GM18951 (cell line): ENCODE results near the gene KRTAP20-3.

Source experiments
- POLR2A ChIP-seq: IDR thresholded peaks from 4 replicates; pipeline ENCODE4 v1.6.1; 2011; ENCODE audit warnings: mild to moderate bottlenecking; ENCODE audit not compliant: insufficient read length, insufficient read depth; ENCODE audit errors: extremely low read depth
- in situ Hi-C: fragments of 300-500 bp; cut with MboI; formaldehyde crosslinking; loops from one replicate; pipeline ENCODE4 v1.12.0; 2022; ENCODE audit warnings: low sequenced_read_pairs, mixed read lengths, inconsistent platforms; ENCODE audit not compliant: unreplicated experiment

The KRTAP20-3 gene

GRCh38 chr21:30642564-30642963 is at the start of gene KRTAP20-3:
KRTAP20-3 (plus strand) TSS chr21:30642864.
- in situ Hi-C loops: no loop called here
- no peak for TF ChIP-seq POLR2A

- in situ Hi-C loops: no loop called here
- TF ChIP-seq POLR2A: no peak
Measured at GRCh38 chr21:30598802-30599201, 43.9 kb upstream of the KRTAP20-3 start, which contains the start of gene KRTAP6-2. KRTAP6-2 (minus strand) TSS chr21:30598902; CDS start chr21:30598874, 28 bp downstream.

- in situ Hi-C loops: no loop called here
- no peak for TF ChIP-seq POLR2A
Measured at GRCh38 chr21:30600787-30601186, 41.9 kb upstream of the KRTAP20-3 start, which contains the start of gene KRTAP22-1. KRTAP22-1 (plus strand) TSS chr21:30601087.

GRCh38 chr21:30605968-30606367 is 36.7 kb upstream of the KRTAP20-3 start:
- no peak for TF ChIP-seq POLR2A
- in situ Hi-C loops: no loop called here

GRCh38 chr21:30612132-30612531 is 30.5 kb upstream of the KRTAP20-3 start:
- in situ Hi-C loops: no loop called here

GRCh38 chr21:30613836-30614235 is 28.8 kb upstream of the KRTAP20-3 start, which contains the start of gene KRTAP6-1:
KRTAP6-1 (minus strand) TSS chr21:30613930; CDS start chr21:30613904, 26 bp downstream.
- TF ChIP-seq POLR2A: no peak
- in situ Hi-C loops: no loop called here

More at GRCh38 chr21:30612132-30612531, 30.5 kb upstream of the KRTAP20-3 start:
- no peak for TF ChIP-seq POLR2A

- in situ Hi-C loops: no loop called here
- no peak for TF ChIP-seq POLR2A
Measured at GRCh38 chr21:30615199-30615598, 27.5 kb upstream of the KRTAP20-3 start.

- in situ Hi-C loops: no loop called here
- no peak for TF ChIP-seq POLR2A
Measured at GRCh38 chr21:30616125-30616524, 26.5 kb upstream of the KRTAP20-3 start, which contains the start of gene KRTAP20-1. KRTAP20-1 (plus strand) TSS chr21:30616425; CDS start chr21:30616455, 30 bp downstream.

GRCh38 chr21:30620080-30620479 is 22.6 kb upstream of the KRTAP20-3 start:
- in situ Hi-C loops: no loop called here

GRCh38 chr21:30620522-30620921 is 22.1 kb upstream of the KRTAP20-3 start, which contains the start of gene KRTAP20-4:
KRTAP20-4 (plus strand) TSS chr21:30620627.
- in situ Hi-C loops: no loop called here
- no peak for TF ChIP-seq POLR2A

More at GRCh38 chr21:30620080-30620479, 22.6 kb upstream of the KRTAP20-3 start:
- TF ChIP-seq POLR2A: no peak

GRCh38 chr21:30623362-30623761 is 19.3 kb upstream of the KRTAP20-3 start:
- in situ Hi-C loops: no loop called here
- TF ChIP-seq POLR2A: no peak

- in situ Hi-C loops: no loop called here
- no peak for TF ChIP-seq POLR2A
Measured at GRCh38 chr21:30625449-30626165, 17.1 kb upstream of the KRTAP20-3 start.

- in situ Hi-C loops: no loop called here
- TF ChIP-seq POLR2A: no peak
Measured at GRCh38 chr21:30628109-30628508, 14.6 kb upstream of the KRTAP20-3 start.

GRCh38 chr21:30629200-30629599 is 13.5 kb upstream of the KRTAP20-3 start:
- no peak for TF ChIP-seq POLR2A
- in situ Hi-C loops: no loop called here
